Hepatocyte (in vitro differentiated cells): Measurements from ENCODE around the gene ANGPTL4. TPM values are rescaled to one million over a fixed set of nuclear protein-coding genes. Genes with fewer than 3 reads are reported as not detected.

ENCODE experiments used
- DNase-seq: peaks from one replicate; pipeline ENCODE4 v3.0.0-alpha.2; 2016; ENCODE audit warnings: low spot score
- H2AFZ ChIP-seq: fragments of 200-600 bp; sonication (generic); 2 replicates; pipeline ENCODE4 v1.6.0; 2016; ENCODE audit warnings: antibody characterized with exemption, mild to moderate bottlenecking
- H3K27ac ChIP-seq: fragments of 200-600 bp; sonication (generic); 2 replicates; pipeline ENCODE4 v1.5.1; 2016; ENCODE audit warnings: mild to moderate bottlenecking
- H3K27me3 ChIP-seq: fragments of 200-600 bp; sonication (generic); 2 replicates; pipeline ENCODE4 v1.6.1; 2016
- H3K36me3 ChIP-seq: fragments of 200-600 bp; sonication (generic); replicated peaks from 2 replicates; pipeline ENCODE4 v1.5.1; 2016; ENCODE audit warnings: low read depth; ENCODE audit not compliant: insufficient read depth
- H3K4me1 ChIP-seq: fragments of 200-600 bp; sonication (generic); 2 replicates; pipeline ENCODE4 v1.5.1; 2016; ENCODE audit warnings: mild to moderate bottlenecking, moderate library complexity; ENCODE audit not compliant: insufficient read depth
- H3K4me2 ChIP-seq: fragments of 200-600 bp; sonication (generic); 2 replicates; pipeline ENCODE4 v1.6.0; 2016
- H3K4me3 ChIP-seq: fragments of 200-600 bp; sonication (generic); 2 replicates; pipeline ENCODE4 v1.5.1; 2016; ENCODE audit warnings: mild to moderate bottlenecking
- H3K79me2 ChIP-seq: fragments of 200-600 bp; sonication (generic); 2 replicates; pipeline ENCODE4 v1.6.0; 2017; ENCODE audit warnings: mild to moderate bottlenecking
- H3K9me2 ChIP-seq: fragments of 200-600 bp; sonication (generic); replicated peaks from 2 replicates; pipeline ENCODE4 v1.6.0; 2017; ENCODE audit warnings: mild to moderate bottlenecking; ENCODE audit not compliant: insufficient read depth
- H3K9me3 ChIP-seq: fragments of 200-600 bp; sonication (generic); 2 replicates; pipeline ENCODE4 v1.5.1; 2016; ENCODE audit warnings: low read depth, mild to moderate bottlenecking
- H4K20me1 ChIP-seq: fragments of 200-600 bp; sonication (generic); 2 replicates; pipeline ENCODE4 v1.6.0; 2016; ENCODE audit warnings: mild to moderate bottlenecking; ENCODE audit not compliant: insufficient read depth, poor library complexity, severe bottlenecking
- EZH2 ChIP-seq: fragments of 200-600 bp; sonication (generic); IDR thresholded peaks from 2 replicates; pipeline ENCODE4 v1.6.1; 2016; ENCODE audit warnings: antibody characterized with exemption, mild to moderate bottlenecking, borderline replicate concordance
- EZH2phosphoT487 ChIP-seq: fragments of 200-600 bp; sonication (generic); IDR thresholded peaks from one replicate; pipeline ENCODE4 v1.6.1; 2018; ENCODE audit warnings: antibody characterized with exemption, mild to moderate bottlenecking, low read depth, moderate library complexity; ENCODE audit not compliant: unreplicated experiment, severe bottlenecking
- WGBS: methylation state at CpG from one replicate; pipeline ENCODE4 v1.1.6; 2016; ENCODE audit warnings: low lambda C conversion rate; ENCODE audit errors: missing lambda C conversion rate; 5-methylcytosine and 5-hydroxymethylcytosine counted together
- polyA plus RNA-seq: library from polyadenylated mRNA; unstranded; fragments of >200 nt; fragmentation: Nextera tagmentation; extraction: Ambion mirVana; gene quantifications from 2 replicates; pipeline ENCODE4 v1.2.1, GENCODE V29; 2016
- total RNA-seq: library from RNA; depleted of rRNA; stranded (reverse); fragments of >200 nt; gene quantifications from 2 replicates; pipeline ENCODE4 v1.2.3, GENCODE V29; 2014
- TF ChIP-seq, protein P1 (sequence below): fragments of 200-600 bp; sonication (generic); IDR thresholded peaks from 2 replicates; pipeline ENCODE4 v1.5.1; 2016; ENCODE audit warnings: antibody characterized with exemption, mild to moderate bottlenecking; ENCODE audit not compliant: poor library complexity

ANGPTL4 gene
- total and polyA plus RNA-seq, 2 experiments from 2014 or later = 14.7 to 23.4 TPM

- H3K9me2 ChIP-seq = no peaks in the 10 kb centered on the region
- no peak overlapping the region for H3K27ac ChIP-seq
- no peak for TF ChIP-seq EZH2phosphoT487
- TF ChIP-seq, protein P1, sequence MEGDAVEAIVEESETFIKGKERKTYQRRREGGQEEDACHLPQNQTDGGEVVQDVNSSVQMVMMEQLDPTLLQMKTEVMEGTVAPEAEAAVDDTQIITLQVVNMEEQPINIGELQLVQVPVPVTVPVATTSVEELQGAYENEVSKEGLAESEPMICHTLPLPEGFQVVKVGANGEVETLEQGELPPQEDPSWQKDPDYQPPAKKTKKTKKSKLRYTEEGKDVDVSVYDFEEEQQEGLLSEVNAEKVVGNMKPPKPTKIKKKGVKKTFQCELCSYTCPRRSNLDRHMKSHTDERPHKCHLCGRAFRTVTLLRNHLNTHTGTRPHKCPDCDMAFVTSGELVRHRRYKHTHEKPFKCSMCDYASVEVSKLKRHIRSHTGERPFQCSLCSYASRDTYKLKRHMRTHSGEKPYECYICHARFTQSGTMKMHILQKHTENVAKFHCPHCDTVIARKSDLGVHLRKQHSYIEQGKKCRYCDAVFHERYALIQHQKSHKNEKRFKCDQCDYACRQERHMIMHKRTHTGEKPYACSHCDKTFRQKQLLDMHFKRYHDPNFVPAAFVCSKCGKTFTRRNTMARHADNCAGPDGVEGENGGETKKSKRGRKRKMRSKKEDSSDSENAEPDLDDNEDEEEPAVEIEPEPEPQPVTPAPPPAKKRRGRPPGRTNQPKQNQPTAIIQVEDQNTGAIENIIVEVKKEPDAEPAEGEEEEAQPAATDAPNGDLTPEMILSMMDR = no peak
- no peak for TF ChIP-seq EZH2
- H3K4me3 ChIP-seq = no peak overlapping the region
- WGBS = 97% methylated on average over 33 of the region's 34 CpGs
- H3K27me3 ChIP-seq = no peaks in the 10 kb centered on the region
- H3K36me3 ChIP-seq = no peaks in the 10 kb centered on the region
- H3K9me3 ChIP-seq = no peaks in the 10 kb centered on the region
- no peak for DNase-seq
- no peak overlapping the region for H3K4me2 ChIP-seq
- H4K20me1 ChIP-seq = peaks cover 51% of the 10 kb centered on the region
- peaks cover 47% of the 10 kb centered on the region for H3K79me2 ChIP-seq
- no peak overlapping the region for H2AFZ ChIP-seq
- H3K4me1 ChIP-seq = no peaks in the 10 kb centered on the region
Observed at GRCh38 chr19:8399681-8400188, 35.8 kb downstream of the ANGPTL4 start.

DNA sequence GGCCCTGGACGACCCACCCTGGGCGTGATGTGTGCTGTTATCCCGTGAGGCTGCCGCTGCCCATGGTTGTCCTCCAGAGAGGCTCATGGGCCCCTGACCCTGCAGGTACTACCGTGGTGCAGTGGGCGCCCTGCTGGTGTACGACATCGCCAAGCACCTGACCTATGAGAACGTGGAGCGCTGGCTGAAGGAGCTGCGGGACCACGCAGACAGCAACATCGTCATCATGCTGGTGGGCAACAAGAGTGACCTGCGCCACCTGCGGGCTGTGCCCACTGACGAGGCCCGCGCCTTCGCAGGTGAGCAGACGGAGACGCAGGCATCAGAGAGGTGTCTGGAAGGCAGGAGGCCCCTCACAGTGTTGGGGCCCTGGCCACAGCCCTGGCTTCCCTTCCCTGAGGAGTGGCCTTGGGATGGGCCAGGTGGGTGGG, 38.0 kb downstream of the ANGPTL4 start:
- Histone ChIP-seq H3K27ac (no peak overlapping the region), H4K20me1 (peaks cover 30% of the 10 kb centered on the region), H3K79me2 (peaks cover 25% of the 10 kb centered on the region), H3K4me1 (no peaks in the 10 kb centered on the region), H3K9me3 (no peaks in the 10 kb centered on the region), H3K4me2 (no peak overlapping the region), H2AFZ (no peak overlapping the region), H3K9me2 (no peaks in the 10 kb centered on the region), H3K27me3 (no peaks in the 10 kb centered on the region), H3K36me3 (no peaks in the 10 kb centered on the region), H3K4me3 (no peak overlapping the region)
- DNase-seq = no peak
- TF ChIP-seq, protein P1 = no peak
- TF ChIP-seq EZH2phosphoT487 = no peak
- TF ChIP-seq EZH2 = no peak
- WGBS = over 99% methylated on average over 21 of the region's 21 CpGs

GRCh38 chr19:8403098-8403819, 39.3 kb downstream of the ANGPTL4 start:
- 98% methylated on average over 31 of the region's 44 CpGs for WGBS
- no peak for DNase-seq
- no peaks in the 10 kb centered on the region for H3K9me2 ChIP-seq
- H4K20me1 ChIP-seq = peaks cover 17% of the 10 kb centered on the region
- no peak overlapping the region for H3K27ac ChIP-seq
- no peaks in the 10 kb centered on the region for H3K27me3 ChIP-seq
- no peaks in the 10 kb centered on the region for H3K36me3 ChIP-seq
- TF ChIP-seq EZH2 (no peak), EZH2phosphoT487 (no peak)
- TF ChIP-seq, protein P1 = no peak
- H2AFZ ChIP-seq = no peak overlapping the region
- H3K9me3 ChIP-seq = no peaks in the 10 kb centered on the region
- H3K4me1 ChIP-seq = no peaks in the 10 kb centered on the region
- H3K79me2 ChIP-seq = peaks cover 12% of the 10 kb centered on the region
- H3K4me2 ChIP-seq = no peak overlapping the region
- no peak overlapping the region for H3K4me3 ChIP-seq
